HCT116 (cell line): ENCODE results near the gene RPTOR. TPM values are rescaled to one million over a fixed set of nuclear protein-coding genes. Genes with fewer than 3 reads are reported as not detected.
A peak's percentile ranks its signal among the peaks of the same experiment; 100 is the strongest.

Experiments
- ATAC-seq: fragments of 200-7000 bp; cut with Tn5 transposase; 2 replicates; pipeline ENCODE4 v1.9.1; 2020; ENCODE audit warnings: mild to moderate bottlenecking, moderate library complexity
- BruUV-seq: library from RNA; stranded (reverse); fragments of 400-500 nt; replicated peaks from 2 replicates; lab custom pipeline; 2021; lab: Mats Ljungman, UMichigan
- CTCF ChIA-PET: fragments of 300-600 bp; sonication (Branson Sonifier 250); formaldehyde crosslinking; loops from one replicate; lab custom pipeline; 2021; ENCODE audit warnings: antibody characterized with exemption; lab: Charles Lee
- POLR2A ChIA-PET: fragments of 300-600, 350-600 bp; sonication (Branson Sonifier 250); formaldehyde crosslinking; loops from one replicate; lab custom pipeline; 2021; ENCODE audit warnings: antibody characterized with exemption; lab: Charles Lee
- RAD21 ChIA-PET, 2 experiments: fragments of 300-600 bp; sonication (Branson Sonifier 250); formaldehyde crosslinking; loops; one replicate each; lab custom pipeline; 2023; ENCODE audit warnings: low total read pairs in 2 of 2; ENCODE audit not compliant: uncharacterized antibody in 2 of 2, unreplicated experiment in 2 of 2, low non-redundant PET in 1 of 2; lab: Charles Lee
- DNase-seq: peaks from one replicate; pipeline ENCODE4 v3.0.0-alpha.2; 2010; ENCODE audit warnings: low read depth, low spot score
- H2AFZ ChIP-seq: fragments of 200-600 bp; shearing (Covaris generic), sonication (generic); 2 replicates; pipeline ENCODE4 v1.6.1; 2017; ENCODE audit warnings: low read depth, mixed run types, mixed read lengths, antibody characterized with exemption, low read length; ENCODE audit not compliant: poor library complexity, severe bottlenecking
- H3K27ac ChIP-seq: 2 replicates; pipeline ENCODE4 v1.5.1; 2012; ENCODE audit warnings: low read depth, low read length
- H3K27me3 ChIP-seq: fragments of 200-600 bp; sonication (generic); 2 replicates; pipeline ENCODE4 v1.6.1; 2016; ENCODE audit warnings: mixed run types, low read length, mixed read lengths; ENCODE audit not compliant: insufficient read depth
- H3K36me3 ChIP-seq, 2 experiments: fragments of 200-500 bp in 1 of 2; fragments of 200-600 bp in 1 of 2; sonication (Bioruptor generic) in 1 of 2; sonication (generic) in 1 of 2; 2 replicates each; pipeline versions ENCODE4 v1.5.1 to v1.6.1; 2014 to 2016; ENCODE audit warnings: low read length in 2 of 2, inconsistent platforms in 1 of 2, mixed read lengths in 1 of 2, mixed run types in 1 of 2; ENCODE audit not compliant: insufficient read depth in 2 of 2, control insufficient read depth in 1 of 2
- H3K4me1 ChIP-seq, 2 experiments: fragments of 200-600 bp in 1 of 2; sonication (generic) in 1 of 2; 2 replicates each; pipeline versions ENCODE4 v1.5.1 to v1.6.1; 2012 to 2017; ENCODE audit warnings: low read length in 2 of 2, inconsistent platforms in 1 of 2, mild to moderate bottlenecking in 1 of 2, mixed read lengths in 1 of 2, mixed run types in 1 of 2, moderate library complexity in 1 of 2; ENCODE audit not compliant: insufficient read depth in 2 of 2, control insufficient read depth in 1 of 2
- H3K4me2 ChIP-seq: fragments of 200-600 bp; sonication (generic); 2 replicates; pipeline ENCODE4 v1.6.1; 2017; ENCODE audit warnings: mixed run types, low read length, mixed read lengths
- H3K4me3 ChIP-seq, 2 experiments: fragments of 200-600 bp in 1 of 2; sonication (generic) in 1 of 2; replicated peaks in 1 of 2; 2 replicates each; pipeline ENCODE4 v1.5.1; 2011 to 2016; ENCODE audit warnings: low read length in 2 of 2, control low read depth in 1 of 2, low read depth in 1 of 2, mild to moderate bottlenecking in 1 of 2, mixed read lengths in 1 of 2, mixed run types in 1 of 2
- H3K79me2 ChIP-seq: fragments of 200-600 bp; sonication (generic); 2 replicates; pipeline ENCODE4 v1.6.1; 2017; ENCODE audit warnings: mild to moderate bottlenecking, mixed run types, low read length, moderate library complexity, mixed read lengths; ENCODE audit not compliant: insufficient read depth
- H3K9ac ChIP-seq: fragments of 200-600 bp; sonication (generic); 2 replicates; pipeline ENCODE4 v1.6.1; 2016; ENCODE audit warnings: low read length, mixed read lengths
- H3K9me2 ChIP-seq: fragments of 200-600 bp; sonication (generic), shearing (Covaris generic); 2 replicates; pipeline ENCODE4 v1.6.1; 2017; ENCODE audit warnings: mixed run types, mild to moderate bottlenecking, moderate library complexity; ENCODE audit not compliant: insufficient read depth
- H3K9me3 ChIP-seq, 2 experiments: fragments of 200-500 bp in 1 of 2; fragments of 200-600 bp in 1 of 2; sonication (Bioruptor generic) in 1 of 2; sonication (generic) in 1 of 2; 2 replicates each; pipeline ENCODE4 v1.6.1; 2014 to 2017; ENCODE audit warnings: low read length in 2 of 2, mixed read lengths in 2 of 2, inconsistent platforms in 1 of 2, low read depth in 1 of 2, mild to moderate bottlenecking in 1 of 2, mixed run types in 1 of 2, moderate library complexity in 1 of 2; ENCODE audit not compliant: control insufficient read depth in 1 of 2, insufficient read depth in 1 of 2
- H4K20me1 ChIP-seq: fragments of 200-600 bp; sonication (generic), shearing (Covaris generic); 2 replicates; pipeline ENCODE4 v1.6.1; 2017; ENCODE audit warnings: mixed run types, mild to moderate bottlenecking, moderate library complexity; ENCODE audit not compliant: insufficient read depth
- CBX3 ChIP-seq: IDR thresholded peaks from 2 replicates; pipeline ENCODE4 v1.6.1; 2012; ENCODE audit warnings: low read depth
- CEBPB ChIP-seq: IDR thresholded peaks from 2 replicates; pipeline ENCODE4 v1.6.1; 2012; ENCODE audit warnings: low read depth
- EGR1 ChIP-seq: IDR thresholded peaks from 2 replicates; pipeline ENCODE4 v1.6.1; 2012; ENCODE audit warnings: low read depth
- EZH2 ChIP-seq: fragments of 200-600 bp; sonication (generic); IDR thresholded peaks from 2 replicates; pipeline ENCODE4 v1.6.1; 2017; ENCODE audit warnings: antibody characterized with exemption, mixed run types
- EZH2phosphoT487 ChIP-seq: fragments of 200-600 bp; IDR thresholded peaks from 2 replicates; pipeline ENCODE4 v1.6.1; 2018; ENCODE audit warnings: antibody characterized with exemption, borderline replicate concordance
- FOSL1 ChIP-seq: IDR thresholded peaks from 2 replicates; pipeline ENCODE4 v1.6.1; 2012; ENCODE audit warnings: low read depth
- JUND ChIP-seq: IDR thresholded peaks from 2 replicates; pipeline ENCODE4 v1.6.1; 2012
- POLR2A ChIP-seq: IDR thresholded peaks from 2 replicates; pipeline ENCODE4 v1.7.0; 2011; ENCODE audit warnings: borderline replicate concordance; ENCODE audit not compliant: insufficient read depth, insufficient read length; ENCODE audit errors: extremely low read depth
- RAD21 ChIP-seq: IDR thresholded peaks from 2 replicates; pipeline ENCODE4 v1.6.1; 2012; ENCODE audit warnings: low read depth, mild to moderate bottlenecking
- SIN3A ChIP-seq: IDR thresholded peaks from 2 replicates; pipeline ENCODE4 v1.6.1; 2012; ENCODE audit warnings: low read depth
- SP1 ChIP-seq: IDR thresholded peaks from 2 replicates; pipeline ENCODE4 v1.6.1; 2012; ENCODE audit warnings: low read depth
- SRF ChIP-seq: IDR thresholded peaks from 2 replicates; pipeline ENCODE4 v1.6.1; 2012; ENCODE audit warnings: low read depth
- TCF7L2 ChIP-seq: IDR thresholded peaks from 2 replicates; pipeline ENCODE4 v1.7.0; 2011; ENCODE audit warnings: borderline replicate concordance, inconsistent platforms; ENCODE audit not compliant: insufficient read depth, insufficient read length; ENCODE audit errors: extremely low read depth
- YY1 ChIP-seq: IDR thresholded peaks from 2 replicates; pipeline ENCODE4 v1.6.1; 2011; ENCODE audit warnings: low read length, low read depth, moderate library complexity, mild to moderate bottlenecking; ENCODE audit not compliant: insufficient replicate concordance; ENCODE audit errors: extremely low read depth
- ZFX ChIP-seq: fragments of 450-650 bp; IDR thresholded peaks from 2 replicates; pipeline ENCODE4 v1.6.1; 2017
- ZNF274 ChIP-seq: fragments of 200-500 bp; sonication (Bioruptor generic); IDR thresholded peaks from 2 replicates; pipeline ENCODE4 v1.6.1; 2014; ENCODE audit warnings: mild to moderate bottlenecking, low read depth, low read length, inconsistent platforms
- intact Hi-C: fragments of 100-400 bp; cut with micrococcal nuclease; formaldehyde crosslinking; loops from 2 replicates; pipeline ENCODE4 v1.10.0; 2022
- total RNA-seq: library from RNA; stranded (reverse); gene quantifications from one replicate; pipeline ENCODE4 v1.2.1, GENCODE V29; 2021; ENCODE audit not compliant: unreplicated experiment
- TF ChIP-seq, protein P1 (sequence below): IDR thresholded peaks from 2 replicates; pipeline ENCODE4 v1.6.1; 2011; ENCODE audit warnings: mild to moderate bottlenecking, low read length, moderate library complexity; ENCODE audit not compliant: insufficient replicate concordance; ENCODE audit errors: extremely low read depth
- TF ChIP-seq, protein P2 (sequence below): IDR thresholded peaks from 2 replicates; pipeline ENCODE4 v1.6.1; 2012; ENCODE audit warnings: low read depth
- TF ChIP-seq, protein P3 (sequence below), 3 experiments: fragments of 200-600 bp in 1 of 3; sonication (generic) in 1 of 3; IDR thresholded peaks in 2 of 3; conservative IDR thresholded peaks in 1 of 3; 2 replicates each; pipeline ENCODE4 v1.5.1; 2012 to 2017; ENCODE audit warnings: low read depth in 2 of 3, low read length in 2 of 3, antibody characterized with exemption in 1 of 3, borderline replicate concordance in 1 of 3, control low read depth in 1 of 3, mild to moderate bottlenecking in 1 of 3, mixed read lengths in 1 of 3, mixed run types in 1 of 3, moderate library complexity in 1 of 3; ENCODE audit not compliant: insufficient read depth in 1 of 3

RPTOR gene
- total RNA-seq, 1 experiment from 2014 or later, result 69.5 TPM

DNA sequence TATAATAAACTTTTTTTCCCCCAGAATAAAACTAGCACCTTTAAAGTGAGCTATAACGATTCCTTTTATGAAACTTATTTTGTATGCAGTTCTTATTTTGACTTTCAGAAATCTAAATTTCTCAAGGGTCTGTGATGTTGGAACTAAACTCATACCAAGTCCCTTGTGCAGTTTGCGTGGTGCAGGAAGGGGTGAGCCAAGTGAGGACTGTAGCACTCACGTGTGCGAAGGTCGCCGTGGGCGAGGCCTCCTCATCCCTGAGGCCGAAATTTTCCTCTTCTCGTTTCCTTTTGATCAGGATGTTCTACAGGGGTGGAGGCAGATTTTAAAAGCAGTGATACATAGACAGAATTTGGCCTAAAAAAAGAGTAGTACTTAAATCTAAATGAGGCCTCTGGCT lies 73.7 kb downstream of the RPTOR start:
- TF ChIP-seq ZFX (no peak), EZH2phosphoT487 (no peak), JUND (no peak), SIN3A (no peak), CEBPB (no peak), SRF (no peak), RAD21 (no peak), FOSL1 (no peak), ZNF274 (no peak), SP1 (no peak), TCF7L2 (no peak), YY1 (no peak), POLR2A (no peak), CBX3 (no peak), EZH2 (no peak), EGR1 (no peak)
- TF ChIP-seq, protein P1, sequence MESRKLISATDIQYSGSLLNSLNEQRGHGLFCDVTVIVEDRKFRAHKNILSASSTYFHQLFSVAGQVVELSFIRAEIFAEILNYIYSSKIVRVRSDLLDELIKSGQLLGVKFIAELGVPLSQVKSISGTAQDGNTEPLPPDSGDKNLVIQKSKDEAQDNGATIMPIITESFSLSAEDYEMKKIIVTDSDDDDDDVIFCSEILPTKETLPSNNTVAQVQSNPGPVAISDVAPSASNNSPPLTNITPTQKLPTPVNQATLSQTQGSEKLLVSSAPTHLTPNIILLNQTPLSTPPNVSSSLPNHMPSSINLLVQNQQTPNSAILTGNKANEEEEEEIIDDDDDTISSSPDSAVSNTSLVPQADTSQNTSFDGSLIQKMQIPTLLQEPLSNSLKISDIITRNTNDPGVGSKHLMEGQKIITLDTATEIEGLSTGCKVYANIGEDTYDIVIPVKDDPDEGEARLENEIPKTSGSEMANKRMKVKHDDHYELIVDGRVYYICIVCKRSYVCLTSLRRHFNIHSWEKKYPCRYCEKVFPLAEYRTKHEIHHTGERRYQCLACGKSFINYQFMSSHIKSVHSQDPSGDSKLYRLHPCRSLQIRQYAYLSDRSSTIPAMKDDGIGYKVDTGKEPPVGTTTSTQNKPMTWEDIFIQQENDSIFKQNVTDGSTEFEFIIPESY, result no peak
- TF ChIP-seq, protein P2, sequence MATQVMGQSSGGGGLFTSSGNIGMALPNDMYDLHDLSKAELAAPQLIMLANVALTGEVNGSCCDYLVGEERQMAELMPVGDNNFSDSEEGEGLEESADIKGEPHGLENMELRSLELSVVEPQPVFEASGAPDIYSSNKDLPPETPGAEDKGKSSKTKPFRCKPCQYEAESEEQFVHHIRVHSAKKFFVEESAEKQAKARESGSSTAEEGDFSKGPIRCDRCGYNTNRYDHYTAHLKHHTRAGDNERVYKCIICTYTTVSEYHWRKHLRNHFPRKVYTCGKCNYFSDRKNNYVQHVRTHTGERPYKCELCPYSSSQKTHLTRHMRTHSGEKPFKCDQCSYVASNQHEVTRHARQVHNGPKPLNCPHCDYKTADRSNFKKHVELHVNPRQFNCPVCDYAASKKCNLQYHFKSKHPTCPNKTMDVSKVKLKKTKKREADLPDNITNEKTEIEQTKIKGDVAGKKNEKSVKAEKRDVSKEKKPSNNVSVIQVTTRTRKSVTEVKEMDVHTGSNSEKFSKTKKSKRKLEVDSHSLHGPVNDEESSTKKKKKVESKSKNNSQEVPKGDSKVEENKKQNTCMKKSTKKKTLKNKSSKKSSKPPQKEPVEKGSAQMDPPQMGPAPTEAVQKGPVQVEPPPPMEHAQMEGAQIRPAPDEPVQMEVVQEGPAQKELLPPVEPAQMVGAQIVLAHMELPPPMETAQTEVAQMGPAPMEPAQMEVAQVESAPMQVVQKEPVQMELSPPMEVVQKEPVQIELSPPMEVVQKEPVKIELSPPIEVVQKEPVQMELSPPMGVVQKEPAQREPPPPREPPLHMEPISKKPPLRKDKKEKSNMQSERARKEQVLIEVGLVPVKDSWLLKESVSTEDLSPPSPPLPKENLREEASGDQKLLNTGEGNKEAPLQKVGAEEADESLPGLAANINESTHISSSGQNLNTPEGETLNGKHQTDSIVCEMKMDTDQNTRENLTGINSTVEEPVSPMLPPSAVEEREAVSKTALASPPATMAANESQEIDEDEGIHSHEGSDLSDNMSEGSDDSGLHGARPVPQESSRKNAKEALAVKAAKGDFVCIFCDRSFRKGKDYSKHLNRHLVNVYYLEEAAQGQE, result no peak
- TF ChIP-seq, protein P3, sequence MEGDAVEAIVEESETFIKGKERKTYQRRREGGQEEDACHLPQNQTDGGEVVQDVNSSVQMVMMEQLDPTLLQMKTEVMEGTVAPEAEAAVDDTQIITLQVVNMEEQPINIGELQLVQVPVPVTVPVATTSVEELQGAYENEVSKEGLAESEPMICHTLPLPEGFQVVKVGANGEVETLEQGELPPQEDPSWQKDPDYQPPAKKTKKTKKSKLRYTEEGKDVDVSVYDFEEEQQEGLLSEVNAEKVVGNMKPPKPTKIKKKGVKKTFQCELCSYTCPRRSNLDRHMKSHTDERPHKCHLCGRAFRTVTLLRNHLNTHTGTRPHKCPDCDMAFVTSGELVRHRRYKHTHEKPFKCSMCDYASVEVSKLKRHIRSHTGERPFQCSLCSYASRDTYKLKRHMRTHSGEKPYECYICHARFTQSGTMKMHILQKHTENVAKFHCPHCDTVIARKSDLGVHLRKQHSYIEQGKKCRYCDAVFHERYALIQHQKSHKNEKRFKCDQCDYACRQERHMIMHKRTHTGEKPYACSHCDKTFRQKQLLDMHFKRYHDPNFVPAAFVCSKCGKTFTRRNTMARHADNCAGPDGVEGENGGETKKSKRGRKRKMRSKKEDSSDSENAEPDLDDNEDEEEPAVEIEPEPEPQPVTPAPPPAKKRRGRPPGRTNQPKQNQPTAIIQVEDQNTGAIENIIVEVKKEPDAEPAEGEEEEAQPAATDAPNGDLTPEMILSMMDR (IDR thresholded peaks at IDR 0.05 in 2 of 3, conservative IDR thresholded peaks at IDR 0.05 in 1 of 3; ENCODE audit: borderline replicate concordance in 1 of 3, insufficient read depth in 1 of 3, low read depth in 2 of 3, low read length in 2 of 3), result no peak
- TF ChIP-seq, all 23 proteins: peak for 0
- peak overlapping the region; percentile 74; the same call in 1 of the 2 replicates for H3K27ac ChIP-seq
- ChIA-PET CTCF (interaction anchor here (1.2 kb wide), 1 partner anchor 190 kb away, joined by 3 read pairs; no protein-coding TSS in a partner anchor), POLR2A (no interaction called here), RAD21 (no interaction called here)
- BruUV-seq, result no TSS peak
- ATAC-seq (no peak), DNase-seq (no peak)
- H3K9me3 ChIP-seq, result no peaks in the 10 kb centered on the region
- peak overlapping the region; percentile 78 for H3K4me2 ChIP-seq
- no peaks in the 10 kb centered on the region for H3K9me2 ChIP-seq
- no peak overlapping the region for H3K4me3 ChIP-seq
- H4K20me1 ChIP-seq, result no peaks in the 10 kb centered on the region
- peaks cover 0 to 14% of the 10 kb centered on the region in 2 experiments; a peak in 3 of 4 replicates for H3K4me1 ChIP-seq
- H3K27me3 ChIP-seq, result no peaks in the 10 kb centered on the region
- H3K9ac ChIP-seq, result peak overlapping the region; percentile 58
- H2AFZ ChIP-seq, result no peak overlapping the region
- no peaks in the 10 kb centered on the region; the same call in none of the 2 replicates for H3K79me2 ChIP-seq
- no peaks in the 10 kb centered on the region for H3K36me3 ChIP-seq
- intact Hi-C loops, result no loop called here
